ENCODE results near the gene TMEM235. TPM values are rescaled to one million over a fixed set of nuclear protein-coding genes. Genes with fewer than 3 reads are reported as not detected.

Gene TMEM235
- not detected for total RNA-seq
- long read RNA-seq, donor 1: 0 reads
- long read RNA-seq, donor 2: 0 reads

- intact Hi-C loops (cut with DNase I): no loop called here
- DNase-seq (ENCODE audit: low spot score): no peak
Measured at GRCh38 chr17:78230996-78231935, at the start of gene TMEM235. Gene TMEM235, plus strand, starts transcription at chr17:78231631. Its CDS starts 393 bp downstream, at chr17:78232024.

GRCh38 chr17:78182504-78182903 lies 48.9 kb upstream of the TMEM235 start:
- intact Hi-C loops (cut with DNase I): no loop called here
- no peak for DNase-seq (ENCODE audit: low spot score)

GRCh38 chr17:78183916-78184315 lies 47.5 kb upstream of the TMEM235 start:
- DNase-seq (ENCODE audit: low spot score): no peak
- intact Hi-C loops (cut with DNase I): no loop called here

GRCh38 chr17:78184351-78184750 lies 47.1 kb upstream of the TMEM235 start:
- no peak for DNase-seq (ENCODE audit: low spot score)
- intact Hi-C loops (cut with DNase I): no loop called here

GRCh38 chr17:78184868-78185267 lies 46.6 kb upstream of the TMEM235 start:
- intact Hi-C loops (cut with DNase I): no loop called here
- no peak for DNase-seq (ENCODE audit: low spot score)

GRCh38 chr17:78185981-78186691 lies 45.3 kb upstream of the TMEM235 start:
- intact Hi-C loops (cut with DNase I): no loop called here
- no peak for DNase-seq (ENCODE audit: low spot score)

- DNase-seq (ENCODE audit: low spot score): peak; percentile 99
- intact Hi-C loops (cut with DNase I): no loop called here
Measured at GRCh38 chr17:78186692-78187595, 44.5 kb upstream of the TMEM235 start, which contains the start of the genes AFMID and TK1. Gene AFMID, plus strand, starts transcription at chr17:78187362. Its CDS starts 9 bp downstream, at chr17:78187371. Gene TK1, minus strand, starts transcription at chr17:78187052. Its CDS starts 58 bp downstream, at chr17:78186994.

- intact Hi-C loops (cut with DNase I): no loop called here
- no peak for DNase-seq (ENCODE audit: low spot score)
Measured at GRCh38 chr17:78196716-78197115, 34.7 kb upstream of the TMEM235 start.

GRCh38 chr17:78197147-78197832 lies 34.1 kb upstream of the TMEM235 start:
- intact Hi-C loops (cut with DNase I): no loop called here
- DNase-seq (ENCODE audit: low spot score): no peak

- intact Hi-C loops (cut with DNase I): no loop called here
- DNase-seq (ENCODE audit: low spot score): no peak
Measured at GRCh38 chr17:78200451-78200850, 31.0 kb upstream of the TMEM235 start.

- no peak for DNase-seq (ENCODE audit: low spot score)
- intact Hi-C loops (cut with DNase I): no loop called here
Measured at GRCh38 chr17:78202666-78203065, 28.8 kb upstream of the TMEM235 start.

- intact Hi-C loops (cut with DNase I): no loop called here
- DNase-seq (ENCODE audit: low spot score): no peak
Measured at GRCh38 chr17:78204387-78205123, 26.9 kb upstream of the TMEM235 start.

- DNase-seq (ENCODE audit: low spot score): no peak
- intact Hi-C loops (cut with DNase I): no loop called here
Measured at GRCh38 chr17:78205124-78205775, 26.2 kb upstream of the TMEM235 start.

- no peak for DNase-seq (ENCODE audit: low spot score)
- intact Hi-C loops (cut with DNase I): no loop called here
Measured at GRCh38 chr17:78206298-78206697, 25.1 kb upstream of the TMEM235 start.

GRCh38 chr17:78208486-78208885 lies 22.9 kb upstream of the TMEM235 start:
- DNase-seq (ENCODE audit: low spot score): no peak

GRCh38 chr17:78210111-78210510 lies 21.3 kb upstream of the TMEM235 start:
- no peak for DNase-seq (ENCODE audit: low spot score)
- intact Hi-C loops (cut with DNase I): no loop called here

More at GRCh38 chr17:78208486-78208885, 22.9 kb upstream of the TMEM235 start:
- intact Hi-C loops (cut with DNase I): no loop called here

GRCh38 chr17:78211032-78211431 lies 20.4 kb upstream of the TMEM235 start:
- intact Hi-C loops (cut with DNase I): no loop called here
- no peak for DNase-seq (ENCODE audit: low spot score)
